Mucosa of descending colon (tissue), 3 donors: Measurements from ENCODE around the gene DNAJC13. TPM values are rescaled to one million over a fixed set of nuclear protein-coding genes. Genes with fewer than 3 reads are reported as not detected.

ENCODE experiments used
- ATAC-seq: fragments of 200-7000 bp; cut with Tn5 transposase; one replicate; pipeline ENCODE4 v1.9.1; 2020; ENCODE audit warnings: mild to moderate bottlenecking, moderate library complexity
- DNase-seq, 3 donors: peaks; one replicate each; pipeline ENCODE4 v3.0.0-alpha.2; 2020
- H3K36me3 ChIP-seq: fragments of 200-600 bp; one replicate; pipeline ENCODE4 v1.8.0; 2021; ENCODE audit warnings: low read depth, mild to moderate bottlenecking
- H3K4me1 ChIP-seq: fragments of 200-600 bp; one replicate; pipeline ENCODE4 v1.8.0; 2021; ENCODE audit warnings: low read depth, mild to moderate bottlenecking
- H3K4me3 ChIP-seq: fragments of 200-600 bp; one replicate; pipeline ENCODE4 v1.8.0; 2021; ENCODE audit warnings: mild to moderate bottlenecking
- H3K9me3 ChIP-seq: fragments of 200-600 bp; one replicate; pipeline ENCODE4 v1.8.0; 2021; ENCODE audit warnings: mild to moderate bottlenecking
- CTCF ChIP-seq: fragments of 200-600 bp; IDR thresholded peaks from one replicate; pipeline ENCODE4 v1.8.0; 2022; ENCODE audit warnings: antibody characterized with exemption, mild to moderate bottlenecking
- intact Hi-C, 2 donors: fragments of 100-400 bp; cut with DNase I in 1 of 2; cut with micrococcal nuclease in 1 of 2; formaldehyde crosslinking; loops; one replicate each; pipeline versions ENCODE4 v1.11.0 to v1.11.1; 2022; cut with DNase I, micrococcal nuclease
- total RNA-seq, 3 donors: library from RNA; stranded (reverse); fragmentation: NEBNext Ultra II Directional in 2 of 3; extraction: Animal tissue kit (Norgen Biotek cat#: 25700) in 2 of 3; gene quantifications; one replicate each; pipeline versions ENCODE4 v1.2.1 to v1.2.4, GENCODE V29; 2021 to 2023
- donor health status: DM: no; HTN: no; CAD: no; lungs with moderate emphysema.
- donor health status: DM: no; HTN: no; CAD: no.
- donor health status: DM: no; HTN: yes; CAD: no.

The DNAJC13 gene
- total RNA-seq, 3 donors from 2014 or later: 47.6 to 62.0 (median 60.4) TPM

DNA sequence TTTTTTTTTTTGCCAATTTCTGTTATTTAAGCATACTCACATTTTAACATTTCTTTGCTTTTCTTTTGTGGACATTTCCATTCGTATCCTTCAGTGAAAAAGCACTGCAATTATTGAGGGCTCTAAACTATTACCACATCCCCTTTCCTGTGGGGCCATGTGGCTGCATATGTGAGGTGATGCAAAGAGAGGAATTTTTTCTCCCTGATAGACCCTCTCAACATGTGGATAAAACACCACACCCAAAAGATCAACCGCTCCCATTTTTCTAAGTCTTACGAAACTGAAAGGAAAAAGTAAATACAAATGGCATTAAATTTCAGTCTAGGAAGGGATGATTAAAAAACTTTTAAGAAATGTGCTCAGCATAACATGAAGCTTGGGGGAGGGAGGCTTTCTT lies 68.8 kb downstream of the DNAJC13 start:
- Histone ChIP-seq H3K36me3 (no peaks in the 10 kb centered on the region), H3K9me3 (no peaks in the 10 kb centered on the region), H3K4me3 (no peak overlapping the region), H3K4me1 (no peaks in the 10 kb centered on the region)
- TF ChIP-seq CTCF: no peak
- ATAC-seq: peak; percentile 16
- intact Hi-C loops: no loop called here
- no peak for DNase-seq

GRCh38 chr3:132488151-132488550 lies 70.8 kb downstream of the DNAJC13 start:
- H3K36me3 ChIP-seq: no peaks in the 10 kb centered on the region

DNA sequence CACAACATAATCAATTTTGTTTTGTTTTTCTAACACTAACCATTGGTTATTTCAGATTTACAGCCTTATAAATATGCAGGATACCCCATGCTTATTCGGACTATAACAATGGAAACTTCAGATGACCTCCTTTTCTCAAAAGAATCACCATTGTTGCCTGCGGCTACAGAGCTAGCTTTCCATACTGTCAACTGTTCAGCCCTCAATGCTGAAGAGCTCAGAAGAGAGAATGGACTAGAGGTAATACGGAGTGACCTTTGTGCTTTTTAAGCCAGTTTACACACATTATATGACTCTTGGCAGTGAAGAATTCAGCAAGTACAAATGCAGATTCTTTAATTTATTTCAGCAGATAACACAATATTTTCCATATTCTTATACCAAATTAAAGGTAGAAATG lies 81.8 kb downstream of the DNAJC13 start:
- Histone ChIP-seq H3K9me3 (no peaks in the 10 kb centered on the region), H3K4me3 (no peak overlapping the region), H3K4me1 (peaks cover 14% of the 10 kb centered on the region), H3K36me3 (no peaks in the 10 kb centered on the region)
- ATAC-seq: peak; percentile 94
- intact Hi-C loops: no loop called here
- TF ChIP-seq CTCF: no peak
- DNase-seq: no peak

More at GRCh38 chr3:132488151-132488550, 70.8 kb downstream of the DNAJC13 start:
- Histone ChIP-seq H3K9me3 (no peaks in the 10 kb centered on the region), H3K4me3 (no peak overlapping the region), H3K4me1 (no peaks in the 10 kb centered on the region)
- no peak for TF ChIP-seq CTCF
- intact Hi-C loops: no loop called here
- DNase-seq (no peak), ATAC-seq (peak; percentile 96)

DNA sequence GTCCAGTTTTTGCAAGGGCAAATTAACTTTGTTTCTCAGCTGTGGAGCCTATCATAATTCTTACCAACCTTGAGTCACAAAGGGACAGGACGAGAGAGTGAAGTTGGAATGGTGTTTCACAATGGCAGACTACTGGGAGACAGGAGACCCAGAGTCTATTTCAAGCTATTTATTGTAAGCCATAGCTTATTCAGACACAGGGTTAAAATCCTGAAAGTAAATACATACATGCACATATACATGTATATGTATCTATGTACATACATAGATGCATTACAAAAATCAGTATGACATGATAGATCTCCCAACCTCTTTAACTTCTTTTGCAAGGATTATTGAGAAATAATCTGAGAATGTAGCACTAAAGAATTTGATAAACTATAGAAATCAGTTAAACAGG lies 86.3 kb downstream of the DNAJC13 start:
- no peak for DNase-seq
- Histone ChIP-seq H3K36me3 (no peaks in the 10 kb centered on the region), H3K9me3 (no peaks in the 10 kb centered on the region), H3K4me3 (no peak overlapping the region), H3K4me1 (peaks cover 15% of the 10 kb centered on the region)
- TF ChIP-seq CTCF: no peak
- intact Hi-C loops: no loop called here
- no peak for ATAC-seq

DNA sequence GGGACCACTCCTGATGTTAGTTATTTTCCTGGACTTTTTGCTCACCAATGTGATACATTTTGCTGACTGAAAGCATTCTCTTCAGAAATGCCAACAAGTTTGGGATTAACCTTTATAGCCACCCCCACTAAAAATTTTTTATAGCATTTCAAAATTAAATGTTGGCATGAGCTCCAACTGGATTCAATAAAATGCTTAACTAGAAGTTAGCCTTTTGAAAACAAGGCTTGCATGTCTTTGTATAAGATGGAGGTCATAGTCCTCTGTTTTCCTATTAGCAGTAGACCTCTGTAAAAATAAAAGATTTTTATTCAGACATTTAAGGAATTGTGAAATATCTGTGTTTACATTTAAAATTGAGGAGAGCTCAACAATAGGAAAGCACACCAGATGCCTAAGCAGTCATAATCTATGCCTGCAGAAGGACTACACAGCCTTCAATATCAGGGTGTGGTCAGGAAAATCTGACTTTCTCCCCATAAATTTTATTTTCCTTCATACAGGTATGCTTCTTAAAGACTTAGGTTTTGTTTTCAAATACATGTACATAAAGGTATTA lies 87.2 kb downstream of the DNAJC13 start:
- Histone ChIP-seq H3K9me3 (no peaks in the 10 kb centered on the region), H3K4me1 (peaks cover 13% of the 10 kb centered on the region), H3K36me3 (no peaks in the 10 kb centered on the region), H3K4me3 (no peak overlapping the region)
- DNase-seq (no peak), ATAC-seq (peak; percentile 55)
- intact Hi-C loops: no loop called here
- TF ChIP-seq CTCF: no peak

- H3K4me1 ChIP-seq: peaks cover 5% of the 10 kb centered on the region
- DNase-seq (no peak), ATAC-seq (peak; percentile 90)
- no peaks in the 10 kb centered on the region for H3K36me3 ChIP-seq
- H3K9me3 ChIP-seq: no peaks in the 10 kb centered on the region
- no peak overlapping the region for H3K4me3 ChIP-seq
- intact Hi-C loops: no loop called here
- TF ChIP-seq CTCF: no peak
Observed at GRCh38 chr3:132507657-132508056, 90.4 kb downstream of the DNAJC13 start.
